ENCODE results near the gene MRPL48. TPM values are rescaled to one million over a fixed set of nuclear protein-coding genes. Genes with fewer than 3 reads are reported as not detected.
"Not testable (repeated sequence)": the region's sequence is repeated elsewhere in the genome, so short reads cannot be mapped to it uniquely, and the experiment has no call there.

MRPL48 gene
- total RNA-seq, 4 donors from 2014 or later: 10.7 to 19.8 (median 12.3) TPM

GRCh38 chr11:73781303-73781702, 6.4 kb upstream of the MRPL48 start:
- no peak for TF ChIP-seq CTCF (IDR thresholded peaks at IDR 0.05)
- DNase-seq (ENCODE audit: low spot score) (no peak), ATAC-seq (ENCODE audit: low FRiP score) (no peak)

- DNase-seq (ENCODE audit: low spot score) (no peak), ATAC-seq (ENCODE audit: low FRiP score) (no peak)
- no peak for TF ChIP-seq CTCF (IDR thresholded peaks at IDR 0.05)
Observed at GRCh38 chr11:73783483-73784020, 4.1 kb upstream of the MRPL48 start.

GRCh38 chr11:73784080-73784634, 3.5 kb upstream of the MRPL48 start:
- TF ChIP-seq CTCF (IDR thresholded peaks at IDR 0.05): no peak
- ATAC-seq (ENCODE audit: low FRiP score) (no peak), DNase-seq (ENCODE audit: low spot score) (no peak)

GRCh38 chr11:73784734-73785133, 2.9 kb upstream of the MRPL48 start:
- ATAC-seq (ENCODE audit: low FRiP score) (no peak), DNase-seq (ENCODE audit: low spot score) (no peak)
- TF ChIP-seq CTCF (IDR thresholded peaks at IDR 0.05): no peak

GRCh38 chr11:73785467-73785866, 2.2 kb upstream of the MRPL48 start:
- ATAC-seq (ENCODE audit: low FRiP score); DNase-seq (ENCODE audit: low spot score): not testable (repeated sequence)

- ATAC-seq (ENCODE audit: low FRiP score) (peak; percentile 11), DNase-seq (ENCODE audit: low spot score) (no peak)
- no peak for TF ChIP-seq CTCF (IDR thresholded peaks at IDR 0.05)
Observed at GRCh38 chr11:73787051-73787642, 527 bp upstream of the MRPL48 start.

GRCh38 chr11:73789279-73789670, 1.6 kb downstream of the MRPL48 start:
- no peak for ATAC-seq (ENCODE audit: low FRiP score)
- no peak for TF ChIP-seq CTCF (IDR thresholded peaks at IDR 0.05)
- no peak for DNase-seq (ENCODE audit: low spot score)
